Mononuclear cell (primary cell): ENCODE results near the gene FLOT1. TPM values are rescaled to one million over a fixed set of nuclear protein-coding genes. Genes with fewer than 3 reads are reported as not detected.
"Not testable (repeated sequence)": the region's sequence is repeated elsewhere in the genome, so short reads cannot be mapped to it uniquely, and the experiment has no call there.

Experiments used
- H3K27me3 ChIP-seq: 2 replicates; pipeline ENCODE4 v1.6.0; 2011; ENCODE audit warnings: low read length, control low read depth; ENCODE audit not compliant: insufficient read depth
- H3K4me1 ChIP-seq: 2 replicates; pipeline ENCODE4 v1.5.1; 2011; ENCODE audit warnings: mild to moderate bottlenecking, low read length, control low read depth; ENCODE audit not compliant: insufficient read depth
- H3K4me3 ChIP-seq: 2 replicates; pipeline ENCODE4 v1.5.1; 2011; ENCODE audit warnings: mild to moderate bottlenecking, low read length, moderate library complexity
- H3K9me3 ChIP-seq: 2 replicates; pipeline ENCODE4 v1.5.1; 2011; ENCODE audit warnings: low read depth, mild to moderate bottlenecking, control low read depth, low read length
- total RNA-seq: library from RNA; depleted of rRNA; stranded (reverse); fragments of >200 nt; gene quantifications from one replicate; pipeline ENCODE4 v1.2.3, GENCODE V29; 2012

The FLOT1 gene
- total RNA-seq, 1 donor, result 68.1 TPM

DNA sequence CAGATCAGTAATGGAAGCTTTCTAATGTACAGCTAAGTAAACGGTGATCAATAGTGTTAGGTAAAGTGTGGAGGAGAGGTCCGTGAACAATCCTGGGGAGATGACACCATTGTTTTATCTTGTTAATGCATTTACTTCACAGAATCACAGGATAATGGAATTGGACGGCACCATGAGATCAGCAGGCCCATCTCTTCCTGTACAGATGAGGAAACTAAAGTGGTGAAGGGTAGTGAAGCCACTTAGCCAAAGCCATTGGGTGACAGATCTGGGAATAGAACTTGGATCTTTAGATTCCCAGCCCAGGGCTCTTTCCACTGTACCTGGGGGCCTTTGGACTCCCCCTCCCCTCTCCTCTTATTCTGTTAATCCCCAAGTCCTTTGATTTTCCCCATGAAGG lies 28.1 kb upstream of the FLOT1 start:
- H3K9me3 ChIP-seq, result no peaks in the 10 kb centered on the region
- H3K4me3 ChIP-seq, result no peak overlapping the region
- H3K27me3 ChIP-seq, result no peaks in the 10 kb centered on the region
- peaks cover 34% of the 10 kb centered on the region for H3K4me1 ChIP-seq

DNA sequence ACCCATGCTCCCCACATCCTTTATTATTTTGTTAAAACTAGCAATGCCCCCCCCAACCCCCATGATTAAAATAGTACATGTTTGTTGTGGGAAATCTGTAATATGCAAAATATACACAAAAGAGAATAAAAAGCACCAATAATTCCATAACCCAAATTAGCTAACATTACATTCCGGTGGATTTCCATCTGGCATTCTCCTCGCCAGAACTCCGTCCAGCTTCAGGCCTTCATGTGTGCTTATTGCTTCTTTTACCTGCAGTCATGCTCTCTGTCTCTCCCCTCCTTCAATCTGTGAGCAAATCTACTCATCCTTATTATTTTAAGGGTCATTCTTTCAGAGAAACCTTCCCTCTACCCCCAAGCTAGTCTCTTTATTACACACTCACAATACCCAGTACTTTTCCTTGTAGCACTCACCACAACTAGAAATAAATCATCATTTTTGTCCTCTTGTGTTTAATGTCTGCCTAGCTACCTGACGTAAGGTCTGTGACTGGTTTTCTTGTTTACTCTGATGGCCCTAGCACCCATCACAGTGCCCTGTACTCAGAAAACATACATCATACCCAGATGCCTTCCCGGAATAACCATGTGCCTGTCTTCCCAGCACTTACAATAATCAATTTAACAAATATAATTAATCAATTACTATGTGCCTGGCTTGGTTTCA lies 27.5 kb upstream of the FLOT1 start:
- no peak overlapping the region for H3K4me3 ChIP-seq
- H3K9me3 ChIP-seq, result no peaks in the 10 kb centered on the region
- H3K4me1 ChIP-seq, result peaks cover 34% of the 10 kb centered on the region
- no peaks in the 10 kb centered on the region for H3K27me3 ChIP-seq

DNA sequence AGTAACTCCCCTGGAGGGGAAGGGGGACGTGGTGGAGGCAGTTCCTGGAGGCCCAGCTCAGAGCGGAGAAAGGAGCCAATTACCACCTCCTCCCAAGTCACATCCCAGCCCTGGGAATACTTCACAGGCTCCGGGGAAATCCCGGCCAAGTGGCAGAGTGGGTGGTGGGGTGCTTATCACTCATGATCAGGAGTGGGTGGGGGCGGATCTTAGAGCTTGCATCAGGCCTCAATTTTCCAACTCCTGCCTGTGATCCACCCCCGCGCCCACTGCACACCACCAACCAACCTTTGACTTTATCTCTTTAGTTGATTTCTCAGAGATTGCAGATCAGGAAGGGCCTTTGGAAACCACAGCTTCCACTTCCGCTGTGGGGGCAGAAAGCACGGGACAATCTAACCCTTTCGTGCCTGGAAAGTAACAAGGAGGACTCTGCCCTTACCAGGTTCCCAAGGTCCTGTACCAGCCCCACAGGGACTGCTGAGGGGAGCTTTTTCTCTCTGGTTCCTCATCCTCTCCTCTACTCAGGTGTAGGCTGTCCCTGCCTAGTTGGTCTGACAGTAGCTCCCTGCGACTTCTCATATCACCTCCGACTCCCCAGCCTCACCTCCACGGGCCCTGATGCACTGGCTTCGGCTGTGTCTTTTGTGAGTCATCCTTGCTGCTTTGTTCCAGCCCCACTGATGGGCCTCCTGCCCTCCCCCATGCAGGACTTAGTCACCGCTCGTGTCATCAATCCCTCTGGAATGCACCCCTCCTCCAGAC lies 26.8 kb upstream of the FLOT1 start:
- H3K9me3 ChIP-seq, result no peaks in the 10 kb centered on the region
- peaks cover 34% of the 10 kb centered on the region for H3K4me1 ChIP-seq
- no peaks in the 10 kb centered on the region for H3K27me3 ChIP-seq
- no peak overlapping the region for H3K4me3 ChIP-seq

DNA sequence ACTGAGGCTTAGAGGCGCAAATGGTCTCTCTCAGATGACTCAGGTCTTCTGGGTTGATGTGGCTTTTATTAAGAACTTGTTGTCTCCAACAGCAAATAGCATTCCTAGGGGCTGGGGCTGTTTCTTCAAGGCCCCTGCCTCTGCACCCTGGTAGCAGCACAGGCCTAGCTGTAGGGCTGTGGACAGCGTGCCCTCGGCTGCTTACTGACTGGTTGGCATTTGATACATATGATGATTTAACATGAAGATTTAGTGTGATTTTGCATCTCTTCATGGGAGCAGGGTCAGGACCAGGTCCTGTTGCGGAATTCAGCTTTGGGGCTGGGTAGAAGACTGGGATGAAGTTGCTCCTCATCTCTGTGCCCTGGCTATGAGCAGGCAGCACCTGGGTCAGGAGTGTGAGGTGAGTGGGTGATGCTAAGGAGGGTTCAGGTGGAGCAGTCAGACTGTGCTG lies 26.2 kb upstream of the FLOT1 start:
- Histone ChIP-seq H3K9me3 (no peaks in the 10 kb centered on the region), H3K27me3 (no peaks in the 10 kb centered on the region), H3K4me1 (peaks cover 34% of the 10 kb centered on the region), H3K4me3 (no peak overlapping the region)

DNA sequence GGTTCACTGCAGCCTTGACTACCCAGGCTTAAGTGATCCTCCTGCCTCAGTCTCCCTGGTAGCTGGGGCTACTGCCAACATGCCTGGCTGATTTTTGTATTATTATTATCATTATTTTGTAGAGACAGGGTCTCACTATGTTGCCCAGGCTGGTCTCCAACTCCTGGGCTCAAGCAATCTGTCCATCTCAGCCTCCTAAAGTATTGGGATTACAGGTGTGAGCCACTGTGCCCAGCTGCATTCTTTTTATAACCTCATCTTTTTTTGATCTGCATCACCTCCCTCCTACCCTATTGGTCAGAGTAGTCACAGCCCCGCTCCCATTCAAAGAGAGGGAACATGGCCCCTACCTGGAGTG lies 25.4 kb upstream of the FLOT1 start:
- H3K9me3 ChIP-seq, result no peaks in the 10 kb centered on the region
- no peak overlapping the region for H3K4me3 ChIP-seq
- peaks cover 34% of the 10 kb centered on the region for H3K4me1 ChIP-seq
- no peaks in the 10 kb centered on the region for H3K27me3 ChIP-seq

DNA sequence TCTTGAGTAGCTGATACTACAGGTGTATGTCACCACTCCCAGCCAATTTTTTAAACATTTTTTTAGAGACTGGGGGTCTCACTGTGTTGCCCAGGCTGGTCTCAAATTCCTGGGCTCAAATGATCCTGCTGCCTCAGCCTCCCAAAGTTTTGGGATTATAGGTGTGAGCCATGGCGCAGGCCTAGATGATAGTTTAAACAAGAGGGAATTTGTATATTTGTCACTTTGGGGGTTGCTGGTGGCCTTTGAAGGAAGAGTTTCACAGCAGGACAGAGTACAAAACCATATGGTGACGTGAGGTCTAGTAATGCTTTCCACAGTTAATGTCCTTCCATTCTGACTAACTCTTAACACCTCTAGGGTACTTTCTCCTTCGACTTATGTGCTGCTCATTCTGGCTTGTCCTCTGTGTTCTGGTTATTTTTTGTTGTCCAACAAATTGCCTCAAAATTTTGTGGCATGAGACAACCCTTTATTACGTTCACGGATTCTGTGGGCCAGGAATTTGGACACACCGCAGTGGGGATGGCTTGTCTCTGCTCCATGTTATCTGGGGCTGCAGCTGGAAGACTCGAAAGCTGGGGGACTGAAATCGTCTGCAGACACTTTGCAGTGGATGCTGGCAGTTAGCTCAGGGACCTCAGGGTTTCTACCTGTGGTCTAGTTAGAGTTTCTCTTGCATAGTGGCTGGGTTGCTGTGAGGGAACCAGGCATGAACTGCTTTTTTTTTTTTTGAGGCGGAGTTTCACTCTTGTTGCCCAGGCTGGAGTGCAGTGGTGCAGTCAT lies 24.9 kb upstream of the FLOT1 start:
- no peaks in the 10 kb centered on the region for H3K9me3 ChIP-seq
- H3K4me1 ChIP-seq, result peaks cover 34% of the 10 kb centered on the region
- no peak overlapping the region for H3K4me3 ChIP-seq
- no peaks in the 10 kb centered on the region for H3K27me3 ChIP-seq

DNA sequence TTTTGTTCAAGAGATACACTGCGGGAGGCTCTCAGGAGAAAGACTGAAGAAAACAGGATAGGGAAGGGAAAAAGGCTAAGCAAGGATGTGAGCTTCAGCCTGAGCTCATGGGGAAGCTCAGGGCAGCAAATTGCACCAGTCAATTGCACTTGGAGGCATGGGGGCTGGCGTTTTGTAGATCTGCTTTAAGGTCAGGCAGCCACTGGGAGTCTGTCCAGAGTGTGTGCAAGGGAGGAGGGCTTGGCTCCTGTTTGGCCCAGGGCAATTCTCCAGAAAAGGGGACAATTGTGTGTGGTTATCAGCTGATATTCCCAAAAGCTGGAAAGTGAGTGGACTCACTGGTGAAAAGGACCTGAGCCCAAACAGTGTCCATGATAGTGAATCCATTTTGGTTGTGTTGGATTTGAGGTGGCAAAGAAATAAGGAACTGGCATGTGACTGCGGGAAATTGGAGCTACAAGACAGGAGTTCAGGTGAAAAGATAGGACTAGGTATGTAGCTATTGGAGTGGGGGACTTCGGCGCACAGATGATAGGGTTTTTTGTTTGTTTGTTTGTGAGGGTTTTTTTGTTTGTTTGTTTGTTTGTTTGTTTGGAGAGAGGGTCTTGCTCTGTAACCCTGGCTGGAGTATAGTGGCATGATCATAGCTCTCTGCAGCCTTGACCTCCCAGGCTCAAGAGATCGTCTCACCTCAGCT lies 24.1 kb upstream of the FLOT1 start:
- no peaks in the 10 kb centered on the region for H3K27me3 ChIP-seq
- H3K4me1 ChIP-seq, result peaks cover 34% of the 10 kb centered on the region
- no peak overlapping the region for H3K4me3 ChIP-seq
- no peaks in the 10 kb centered on the region for H3K9me3 ChIP-seq

DNA sequence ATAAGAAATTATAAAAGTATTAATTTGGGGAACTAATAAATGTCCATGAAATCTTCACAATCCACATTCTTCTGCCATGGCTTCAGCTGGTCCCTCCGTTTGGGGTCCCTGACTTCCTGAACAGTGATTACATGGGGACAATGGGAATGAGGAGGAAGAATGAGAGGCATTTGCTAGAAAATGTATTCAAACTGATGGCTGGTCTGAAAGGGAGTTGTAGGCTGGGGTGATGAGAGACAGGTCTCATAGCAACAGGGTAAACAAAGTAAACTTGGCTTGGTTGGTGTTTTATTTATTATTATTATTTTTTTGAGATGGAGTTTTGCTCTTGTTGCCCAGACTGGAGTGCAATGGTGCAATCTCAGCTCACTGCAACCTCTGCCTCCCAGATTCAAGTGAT lies 23.0 kb upstream of the FLOT1 start:
- not testable (repeated sequence) for H3K27me3 ChIP-seq, H3K4me3 ChIP-seq, H3K9me3 ChIP-seq
- H3K4me1 ChIP-seq, result peaks cover 38% of the 10 kb centered on the region

DNA sequence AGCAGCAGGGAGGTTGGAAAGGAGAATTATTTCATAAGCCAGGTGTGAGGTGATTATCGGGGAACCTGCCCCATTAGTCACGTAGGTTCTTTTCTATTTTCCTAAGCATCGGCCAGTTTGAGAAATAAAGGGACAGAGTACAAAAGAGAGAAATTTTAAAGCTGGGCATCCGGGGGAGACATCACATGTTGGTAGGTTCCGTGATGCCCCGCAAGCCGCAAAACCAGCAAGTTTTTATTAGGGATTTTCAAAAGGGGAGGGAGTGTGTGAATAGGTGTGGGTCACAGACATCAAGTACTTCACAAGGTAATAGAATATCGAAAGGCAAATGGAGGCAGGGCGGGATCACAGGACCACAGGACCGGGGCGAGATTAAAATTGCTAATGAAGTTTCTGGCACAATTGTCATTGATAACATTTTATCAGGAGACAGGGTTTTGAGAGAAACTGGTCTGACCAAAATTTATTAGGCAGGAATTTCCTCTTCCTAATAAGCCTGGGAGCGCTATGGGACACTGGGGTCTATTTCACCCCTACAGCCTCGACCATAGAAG lies 22.1 kb upstream of the FLOT1 start:
- not testable (repeated sequence) for H3K27me3 ChIP-seq, H3K9me3 ChIP-seq, H3K4me3 ChIP-seq
- H3K4me1 ChIP-seq, result peaks cover 37% of the 10 kb centered on the region

DNA sequence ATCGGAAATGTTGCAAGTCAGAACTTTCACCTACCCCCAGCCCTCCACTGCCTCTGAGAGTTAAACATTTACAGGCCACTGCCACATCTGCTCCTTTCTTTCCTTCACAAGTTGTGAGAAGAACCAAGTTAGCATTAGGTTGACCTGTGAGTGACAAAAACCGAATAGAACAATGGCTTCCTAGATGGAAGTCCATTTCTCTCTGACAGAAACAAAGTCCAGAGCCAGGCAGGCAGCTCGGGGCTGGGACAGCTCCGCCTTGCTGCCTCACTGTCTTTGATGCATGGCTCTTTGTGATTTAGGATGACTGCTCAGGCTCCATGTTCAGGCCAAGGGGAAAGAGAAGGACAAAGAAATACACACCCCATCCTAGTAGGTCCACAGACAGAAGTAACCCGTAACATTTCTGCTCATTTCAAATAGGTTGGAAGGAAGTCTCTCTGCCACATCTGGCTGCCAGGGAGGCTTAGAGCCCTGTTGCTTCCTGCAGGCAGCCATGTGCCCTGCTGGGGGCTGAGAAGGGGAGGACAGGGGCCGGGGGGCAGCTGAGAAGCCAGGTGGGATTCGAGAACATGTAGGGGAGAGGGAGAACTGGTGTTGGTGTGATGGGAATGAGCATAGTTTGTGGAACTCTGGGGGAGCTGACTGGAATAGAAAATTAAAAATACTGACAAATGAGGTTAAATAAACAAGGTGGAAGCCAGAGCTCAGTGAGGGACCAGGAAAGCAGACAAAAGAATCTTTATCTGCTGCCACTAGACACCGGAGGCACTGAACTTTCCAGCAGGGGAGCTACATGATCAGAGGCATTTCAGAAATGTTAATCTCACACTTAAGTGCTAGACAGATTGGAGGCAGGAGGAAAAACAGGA lies 21.4 kb upstream of the FLOT1 start:
- Histone ChIP-seq H3K4me3 (no peak overlapping the region), H3K4me1 (peaks cover 34% of the 10 kb centered on the region), H3K27me3 (no peaks in the 10 kb centered on the region), H3K9me3 (no peaks in the 10 kb centered on the region)

DNA sequence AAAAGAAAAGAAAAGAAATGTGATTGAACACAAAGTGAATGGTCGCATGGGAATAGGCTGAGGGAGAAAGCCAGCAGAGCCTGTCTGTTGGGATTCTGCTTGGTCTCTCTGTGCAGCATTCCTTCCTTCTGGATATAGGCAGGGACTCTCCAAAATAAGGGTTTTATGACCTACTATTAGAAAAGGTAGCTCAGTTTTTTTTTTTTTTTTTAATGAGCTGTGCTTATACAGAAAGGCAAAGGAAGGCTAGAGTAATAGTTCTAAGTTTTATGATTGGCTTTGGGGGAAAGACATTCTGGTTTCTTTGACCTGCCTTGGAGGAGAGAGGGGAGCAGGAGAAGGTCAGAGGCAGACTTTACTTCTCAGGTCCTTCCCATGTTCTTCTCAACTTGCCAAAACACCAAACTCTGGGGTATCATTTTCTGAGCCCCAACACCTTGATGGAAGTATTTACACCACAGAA lies 20.7 kb upstream of the FLOT1 start:
- H3K4me3 ChIP-seq, result no peak overlapping the region
- H3K27me3 ChIP-seq, result no peaks in the 10 kb centered on the region
- peaks cover 34% of the 10 kb centered on the region for H3K4me1 ChIP-seq
- no peaks in the 10 kb centered on the region for H3K9me3 ChIP-seq

DNA sequence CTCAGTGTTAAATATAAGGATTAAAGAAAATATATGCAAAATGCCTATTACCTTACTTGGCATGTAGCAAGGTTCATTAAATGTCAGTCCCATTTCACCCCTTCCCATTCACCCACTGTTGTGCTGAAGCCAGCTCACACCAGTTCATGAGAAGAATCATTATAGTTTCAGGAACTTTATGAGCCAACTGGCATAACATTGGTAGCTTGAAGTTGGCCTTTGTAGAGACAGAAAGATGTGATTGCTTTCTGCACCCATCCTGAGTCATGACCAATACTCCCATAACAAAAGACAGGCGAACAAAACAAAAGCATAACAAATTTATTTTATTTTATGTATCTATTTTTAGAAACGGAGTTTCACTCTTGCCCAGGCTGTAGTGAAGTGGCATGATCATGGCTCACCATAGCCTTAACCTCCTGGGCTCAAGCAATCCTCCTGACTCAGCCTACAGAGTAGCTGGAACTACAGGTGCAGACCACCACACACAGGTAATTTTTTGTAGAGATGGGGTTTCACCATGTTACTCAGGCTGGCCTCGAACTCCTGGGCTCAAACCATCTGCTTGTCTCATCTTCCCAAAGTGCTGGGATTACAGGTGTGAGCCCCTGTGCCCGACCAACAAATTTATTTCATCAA lies 19.4 kb upstream of the FLOT1 start:
- Histone ChIP-seq H3K4me3 (no peak overlapping the region), H3K27me3 (no peaks in the 10 kb centered on the region), H3K9me3 (no peaks in the 10 kb centered on the region), H3K4me1 (peaks cover 26% of the 10 kb centered on the region)

DNA sequence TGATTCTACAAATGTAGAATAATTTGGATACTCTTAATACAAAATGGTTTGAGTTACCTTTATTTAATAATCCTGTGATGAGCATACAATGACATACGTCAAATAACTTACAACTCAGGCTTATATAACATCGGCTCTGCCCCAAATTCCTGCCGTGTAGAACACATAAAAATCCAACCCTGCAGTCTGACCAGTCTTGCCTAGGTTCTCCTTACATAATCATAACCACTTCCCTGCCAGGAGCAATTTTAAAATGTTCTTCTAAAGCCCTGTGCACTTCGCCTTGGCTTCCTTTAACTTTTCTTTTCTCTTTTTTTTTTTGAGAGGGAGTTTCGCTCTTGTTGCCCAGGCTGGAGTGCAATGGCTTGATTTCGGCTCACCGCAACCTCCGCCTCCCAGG lies 18.1 kb upstream of the FLOT1 start:
- peaks cover 30% of the 10 kb centered on the region for H3K4me1 ChIP-seq
- no peaks in the 10 kb centered on the region for H3K27me3 ChIP-seq

More for the DNA sequence above, 18.1 kb upstream of the FLOT1 start:
- no peak overlapping the region for H3K4me3 ChIP-seq
- no peaks in the 10 kb centered on the region for H3K9me3 ChIP-seq
